T47D (cell line): Measurements from ENCODE around the gene TLR2.
A peak's percentile ranks its signal among the peaks of the same experiment; 100 is the strongest.

ENCODE experiments used
- DNase-seq, 2 experiments: peaks; one replicate each; pipeline versions ENCODE4 v3.0.0 to v3.0.0-alpha.2; 2011 to 2012; ENCODE audit warnings: low read depth in 1 of 2, low spot score in 1 of 2
- JUND ChIP-seq: IDR thresholded peaks from 2 replicates; pipeline ENCODE4 v1.6.1; 2012; ENCODE audit warnings: low read depth
- in situ Hi-C: cut with HindIII; loops from 2 replicates; pipeline ENCODE4 v1.10.0; 2016; ENCODE audit warnings: low sequenced_read_pairs, low pct_unique_long_range_greater_than_20kb

TLR2 gene

GRCh38 chr4:153676486-153676885 lies 7.6 kb upstream of the TLR2 start:
- TF ChIP-seq JUND = no peak
- in situ Hi-C loops = no loop called here
- no peak for DNase-seq

- in situ Hi-C loops = no loop called here
- no peak for TF ChIP-seq JUND
- DNase-seq = no peak
Measured at GRCh38 chr4:153676984-153677383, 7.1 kb upstream of the TLR2 start.

GRCh38 chr4:153679486-153679885 lies 4.6 kb upstream of the TLR2 start:
- no peak for TF ChIP-seq JUND
- in situ Hi-C loops = no loop called here
- no peak for DNase-seq

GRCh38 chr4:153683763-153684181 lies 308 bp upstream of the TLR2 start:
- DNase-seq = no peak
- no peak for TF ChIP-seq JUND
- in situ Hi-C loops = no loop called here

- in situ Hi-C loops = no loop called here
- peak in 1 of 2 experiments; percentile 18 for DNase-seq
- TF ChIP-seq JUND = no peak
Measured at GRCh38 chr4:153684971-153685371, 891 bp downstream of the TLR2 start.

GRCh38 chr4:153704522-153704921 lies 20.4 kb downstream of the TLR2 start:
- no peak for TF ChIP-seq JUND
- DNase-seq = no peak
- in situ Hi-C loops = no loop called here

- no peak for DNase-seq
- TF ChIP-seq JUND = no peak
- in situ Hi-C loops = no loop called here
Measured at GRCh38 chr4:153705743-153706468, 21.8 kb downstream of the TLR2 start.

- in situ Hi-C loops = no loop called here
- no peak for TF ChIP-seq JUND
- DNase-seq = no peak
Measured at GRCh38 chr4:153706519-153706918, 22.4 kb downstream of the TLR2 start.

GRCh38 chr4:153710681-153711080 lies 26.6 kb downstream of the TLR2 start:
- no peak for DNase-seq
- TF ChIP-seq JUND = no peak
- in situ Hi-C loops = no loop called here

- no peak for DNase-seq
- in situ Hi-C loops = no loop called here
Measured at GRCh38 chr4:153713866-153714646, 30.0 kb downstream of the TLR2 start.

GRCh38 chr4:153722036-153722435 lies 38.0 kb downstream of the TLR2 start:
- no peak for DNase-seq
- in situ Hi-C loops = no loop called here
- no peak for TF ChIP-seq JUND

More at GRCh38 chr4:153713866-153714646, 30.0 kb downstream of the TLR2 start:
- TF ChIP-seq JUND = no peak

- DNase-seq = no peak
- no peak for TF ChIP-seq JUND
- in situ Hi-C loops = no loop called here
Measured at GRCh38 chr4:153724606-153725005, 40.5 kb downstream of the TLR2 start.

- no peak for DNase-seq
- in situ Hi-C loops = no loop called here
- no peak for TF ChIP-seq JUND
Measured at GRCh38 chr4:153725136-153725830, 41.2 kb downstream of the TLR2 start.
